Activated B cell treated with CpG ODN at 0.5 μM for 24 hours (primary cell): ENCODE results near the gene CRMP1. TPM values are rescaled to one million over a fixed set of nuclear protein-coding genes. Genes with fewer than 3 reads are reported as not detected.

Experiments used
- ATAC-seq: fragments of 200-7000 bp; cut with Tn5 transposase; one replicate; pipeline ENCODE4 v1.10.0; 2021; ENCODE audit warnings: low read depth, mild to moderate bottlenecking, moderate library complexity
- CTCF ChIA-PET: fragments of 350-600 bp; sonication (Branson Sonifier 250); formaldehyde crosslinking; loops from one replicate; lab custom pipeline; 2021; ENCODE audit warnings: antibody characterized with exemption; lab: Charles Lee
- POLR2A ChIA-PET: fragments of 350-600 bp; sonication (Branson Sonifier 250); formaldehyde crosslinking; loops from one replicate; lab custom pipeline; 2021; ENCODE audit warnings: antibody characterized with exemption; lab: Charles Lee
- DNase-seq: peaks from one replicate; pipeline ENCODE4 v3.0.0; 2022
- H3K27ac Mint-ChIP-seq: one replicate; pipeline ENCODE4 v1.8.0; 2020; ENCODE audit warnings: mixed read lengths
- H3K27me3 Mint-ChIP-seq: one replicate; pipeline ENCODE4 v1.8.0; 2021; ENCODE audit warnings: mixed read lengths
- H3K36me3 Mint-ChIP-seq: one replicate; pipeline ENCODE4 v1.8.0; 2021; ENCODE audit warnings: low read depth, mixed read lengths
- H3K4me1 Mint-ChIP-seq: one replicate; pipeline ENCODE4 v1.8.0; 2021; ENCODE audit warnings: mixed read lengths
- H3K4me3 Mint-ChIP-seq: one replicate; pipeline ENCODE4 v1.8.0; 2020; ENCODE audit warnings: mild to moderate bottlenecking, mixed read lengths
- H3K9me3 Mint-ChIP-seq: one replicate; pipeline ENCODE4 v1.8.0; 2020; ENCODE audit warnings: mixed read lengths
- CTCF ChIP-seq: fragments of 200-600 bp; IDR thresholded peaks from one replicate; pipeline ENCODE4 v1.8.0; 2022; ENCODE audit warnings: antibody characterized with exemption, mild to moderate bottlenecking
- intact Hi-C: fragments of 100-400 bp; cut with micrococcal nuclease; formaldehyde crosslinking; loops from one replicate; pipeline ENCODE4 v1.15.1; 2024
- total RNA-seq: library from RNA; stranded (reverse); gene quantifications from 2 replicates; pipeline ENCODE4 v1.2.3, GENCODE V29; 2022

The CRMP1 gene
- total RNA-seq, 1 donor from 2014 or later = 0.09 TPM

DNA sequence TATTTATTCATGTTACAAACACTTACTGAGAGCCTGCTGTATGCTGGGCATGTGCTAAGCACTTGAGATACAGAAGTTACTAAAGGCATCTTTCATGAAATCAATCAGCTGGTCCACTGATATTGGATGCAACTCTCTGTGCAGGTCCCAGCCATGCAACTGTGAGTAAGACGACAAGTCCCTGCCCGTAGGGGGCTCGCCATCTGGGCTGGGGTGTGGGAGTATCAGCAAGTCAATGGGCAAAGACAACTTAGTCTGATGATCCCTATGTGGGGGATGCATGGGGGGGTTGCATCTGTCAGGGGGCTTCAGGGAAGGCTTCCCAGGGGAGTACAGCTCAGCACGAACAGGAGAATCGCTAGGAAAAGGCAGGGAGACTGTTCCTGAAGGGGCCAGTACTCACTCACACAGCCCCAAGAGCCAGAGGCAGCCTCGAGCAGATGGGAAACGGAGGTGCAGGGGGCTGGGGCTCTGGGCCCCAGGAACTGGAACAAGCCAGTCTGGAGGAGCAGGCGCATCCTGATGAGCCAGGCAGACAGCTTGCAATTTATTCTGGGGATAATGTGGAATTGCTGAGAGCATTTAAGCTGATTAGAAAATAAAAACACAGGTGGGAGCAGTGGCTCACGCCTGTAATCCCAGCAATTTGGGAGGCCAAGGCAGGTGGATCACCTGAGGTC lies 40.2 kb downstream of the CRMP1 start:
- Mint-ChIP-seq H3K27ac (no peak overlapping the region), H3K36me3 (no peaks in the 10 kb centered on the region), H3K4me3 (no peak overlapping the region), H3K4me1 (no peaks in the 10 kb centered on the region), H3K9me3 (no peaks in the 10 kb centered on the region), H3K27me3 (peaks cover 9% of the 10 kb centered on the region)
- ChIA-PET POLR2A (no interaction called here), CTCF (no interaction called here)
- no peak for TF ChIP-seq CTCF
- DNase-seq (no peak), ATAC-seq (no peak)
- intact Hi-C loops = no loop called here

DNA sequence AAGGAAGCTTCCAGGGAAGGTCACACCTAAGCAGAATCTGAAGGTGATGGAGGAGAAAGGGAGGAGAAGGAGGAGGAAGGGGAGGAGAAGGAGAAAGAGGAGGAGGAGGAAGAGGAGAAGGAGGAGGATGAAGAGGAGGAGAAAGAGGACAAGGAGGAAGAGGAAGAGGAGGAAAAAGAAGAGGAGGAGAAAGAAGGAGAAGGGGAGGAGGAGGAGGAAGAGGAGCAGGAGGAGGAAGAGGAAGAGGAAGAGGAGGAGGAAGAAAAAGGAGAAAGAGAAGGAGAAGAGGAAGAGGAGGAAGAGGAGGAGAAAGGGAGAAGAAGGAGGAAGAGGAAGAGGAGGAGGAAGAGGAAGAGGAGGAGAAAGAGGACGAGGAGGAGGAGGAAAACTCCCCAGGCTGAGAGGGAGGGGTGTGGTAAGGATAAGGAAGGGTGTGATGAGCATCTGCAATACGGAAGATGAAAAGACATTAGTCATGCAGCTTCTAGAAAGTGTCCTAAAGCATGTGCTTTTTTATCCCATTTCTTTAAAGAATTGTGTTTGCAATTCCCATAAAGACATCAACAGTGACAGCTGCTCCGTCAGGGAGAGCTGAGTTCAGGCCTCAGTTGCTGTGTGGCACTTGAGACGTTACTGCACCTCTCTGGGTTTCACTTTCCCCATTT lies 41.1 kb downstream of the CRMP1 start:
- POLR2A ChIA-PET = no interaction called here
- intact Hi-C loops = no loop called here

GRCh38 chr4:5845035-5845905 lies 47.6 kb downstream of the CRMP1 start:
- TF ChIP-seq CTCF = no peak
- Mint-ChIP-seq H3K4me3 (no peak overlapping the region), H3K9me3 (no peaks in the 10 kb centered on the region), H3K36me3 (no peaks in the 10 kb centered on the region), H3K27ac (no peak overlapping the region), H3K27me3 (peaks cover 7% of the 10 kb centered on the region), H3K4me1 (peaks cover 3% of the 10 kb centered on the region)
- DNase-seq (no peak), ATAC-seq (no peak)
- ChIA-PET CTCF (no interaction called here), POLR2A (no interaction called here)
- intact Hi-C loops = no loop called here

More for the DNA sequence above, 41.1 kb downstream of the CRMP1 start:
- Mint-ChIP-seq H3K9me3 (no peaks in the 10 kb centered on the region), H3K36me3 (no peaks in the 10 kb centered on the region), H3K27me3 (peaks cover 9% of the 10 kb centered on the region), H3K4me1 (no peaks in the 10 kb centered on the region), H3K27ac (no peak overlapping the region), H3K4me3 (no peak overlapping the region)
- CTCF ChIA-PET = no interaction called here
- ATAC-seq = no peak
- no peak for TF ChIP-seq CTCF
- DNase-seq = no peak

DNA sequence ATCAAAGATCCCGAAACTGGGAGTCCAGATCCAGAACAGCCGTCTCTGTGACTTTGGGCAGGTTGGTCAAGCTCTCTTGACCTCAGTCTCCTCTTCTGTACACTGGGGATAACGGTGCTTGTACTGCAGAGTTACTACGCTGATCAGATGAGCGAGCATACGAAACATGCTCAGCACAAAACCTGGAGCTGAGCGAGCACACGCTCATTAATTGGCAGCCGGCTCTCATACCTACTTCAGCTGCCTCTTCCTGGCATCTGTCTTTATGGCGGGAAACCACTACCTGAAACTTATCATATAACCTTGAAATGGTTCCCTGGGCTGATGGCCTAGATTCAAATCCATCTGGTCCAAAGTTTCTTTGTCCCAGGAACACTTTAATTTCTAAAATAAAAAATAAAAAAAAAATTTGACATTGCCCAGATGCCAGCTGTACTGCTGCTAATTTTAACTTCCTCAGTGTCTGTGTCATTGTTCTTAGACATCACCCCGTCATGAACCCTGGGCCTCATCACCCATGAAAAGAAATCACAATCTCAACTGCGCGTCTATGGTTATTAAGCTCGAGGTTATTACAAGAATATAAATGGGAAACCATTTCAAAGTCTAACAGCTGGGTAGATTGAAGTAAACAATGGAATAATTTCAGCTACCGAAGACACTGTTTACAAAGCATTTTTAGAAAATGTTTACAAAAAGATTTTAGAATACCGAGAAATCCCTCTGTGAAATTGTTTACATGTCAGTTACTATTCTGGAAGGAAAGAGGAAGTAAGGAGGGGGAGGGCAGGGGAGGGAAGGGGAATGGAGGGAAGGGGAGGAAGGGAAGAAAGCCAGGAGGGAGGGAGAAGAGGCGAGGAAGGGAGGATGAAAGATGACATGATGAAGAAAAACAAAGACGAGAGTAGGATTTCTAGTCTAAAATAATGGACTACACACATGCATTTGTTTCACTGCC lies 49.0 kb downstream of the CRMP1 start:
- Mint-ChIP-seq H3K9me3 (no peaks in the 10 kb centered on the region), H3K36me3 (no peaks in the 10 kb centered on the region), H3K4me3 (no peak overlapping the region), H3K27ac (no peak overlapping the region), H3K4me1 (peaks cover 3% of the 10 kb centered on the region), H3K27me3 (peaks cover 5% of the 10 kb centered on the region)
- ChIA-PET POLR2A (no interaction called here), CTCF (no interaction called here)
- ATAC-seq (no peak), DNase-seq (no peak)
- no peak for TF ChIP-seq CTCF
- intact Hi-C loops = no loop called here
